H1 (cell line): ENCODE measurements around the gene AIG1. TPM values are rescaled to one million over a fixed set of nuclear protein-coding genes. Genes with fewer than 3 reads are reported as not detected.

Experiments
- CTCF ChIA-PET: fragments of 300-600 bp; sonication (Branson Sonifier 250); formaldehyde crosslinking; loops from one replicate; lab custom pipeline; 2021; ENCODE audit not compliant: partially characterized antibody; lab: Charles Lee
- POLR2A ChIA-PET: fragments of 300-600 bp; sonication (Branson Sonifier 250); formaldehyde crosslinking; loops from one replicate; lab custom pipeline; 2021; ENCODE audit warnings: inconsistent platforms; ENCODE audit not compliant: partially characterized antibody; lab: Charles Lee
- DNase-seq, 2 experiments: peaks; one replicate each; pipeline versions ENCODE4 v3.0.0 to v3.0.0-alpha.2; 2010 to 2022; ENCODE audit warnings: low spot score in 2 of 2, low read depth in 1 of 2, mixed read lengths in 1 of 2
- FAIRE-seq: peaks from 2 replicates; lab custom pipeline; 2011; peaks lifted over from hg19 to GRCh38; lab: Jason Lieb, UNC
- H2AFZ ChIP-seq: 2 replicates; pipeline ENCODE4 v1.8.1; 2012; ENCODE audit warnings: low read length, inconsistent platforms
- H2AK5ac ChIP-seq: 2 replicates; pipeline ENCODE4 v1.6.1; 2013; ENCODE audit warnings: low read depth, low read length
- H2BK120ac ChIP-seq: replicated peaks from 2 replicates; pipeline ENCODE3; 2013; ENCODE audit warnings: low read depth, low read length, inconsistent platforms
- H2BK12ac ChIP-seq: 2 replicates; pipeline ENCODE4 v1.6.1; 2013; ENCODE audit warnings: low read depth, low read length
- H2BK15ac ChIP-seq: 2 replicates; pipeline ENCODE4 v1.6.1; 2013; ENCODE audit warnings: low read length
- H2BK20ac ChIP-seq: 2 replicates; pipeline ENCODE4 v1.6.1; 2013; ENCODE audit warnings: low read length
- H2BK5ac ChIP-seq: 2 replicates; pipeline ENCODE4 v1.6.1; 2013; ENCODE audit warnings: low read depth, low read length
- H3K14ac ChIP-seq: 2 replicates; pipeline ENCODE4 v1.6.1; 2013; ENCODE audit warnings: inconsistent platforms; ENCODE audit not compliant: insufficient read length
- H3K18ac ChIP-seq: 2 replicates; pipeline ENCODE4 v1.6.1; 2013; ENCODE audit warnings: low read length; ENCODE audit errors: extremely low read depth
- H3K23ac ChIP-seq: 2 replicates; pipeline ENCODE4 v1.6.1; 2013; ENCODE audit warnings: inconsistent platforms; ENCODE audit not compliant: insufficient read length
- H3K23me2 ChIP-seq: 2 replicates; pipeline ENCODE4 v1.6.1; 2013; ENCODE audit warnings: low read depth, low read length
- H3K27ac ChIP-seq: 2 replicates; pipeline ENCODE4 v1.6.1; 2011; ENCODE audit warnings: low read depth, low read length, inconsistent platforms
- H3K27me3 ChIP-seq, 4 experiments: replicated peaks in 1 of 4; 1 replicate in 1 of 4; 2 replicates in 3 of 4; pipeline versions ENCODE4 v1.6.1 to v1.8.1; 2011 to 2013; ENCODE audit warnings: low read length in 3 of 4, mild to moderate bottlenecking in 3 of 4, inconsistent platforms in 2 of 4, mixed read lengths in 2 of 4, moderate library complexity in 1 of 4; ENCODE audit not compliant: control insufficient read depth in 3 of 4, insufficient read depth in 3 of 4; ENCODE audit errors: extremely low read depth in 1 of 4
- H3K36me3 ChIP-seq, 4 experiments: 2 replicates each; pipeline versions ENCODE4 v1.6.1 to v1.8.1; 2011 to 2013; ENCODE audit warnings: mild to moderate bottlenecking in 4 of 4, low read length in 3 of 4, moderate library complexity in 2 of 4, control low read depth in 1 of 4, inconsistent platforms in 1 of 4; ENCODE audit not compliant: insufficient read depth in 4 of 4, control insufficient read depth in 2 of 4
- H3K4ac ChIP-seq: replicated peaks from 2 replicates; pipeline ENCODE3; 2013; ENCODE audit warnings: low read length, low read depth, mixed read lengths, inconsistent platforms; ENCODE audit not compliant: insufficient read length
- H3K4me1 ChIP-seq, 4 experiments: replicated peaks in 1 of 4; 1 replicate in 1 of 4; 2 replicates in 3 of 4; pipeline versions ENCODE4 v1.6.1 to v1.8.1; 2011 to 2013; ENCODE audit warnings: low read length in 3 of 4, inconsistent platforms in 2 of 4, mixed read lengths in 1 of 4; ENCODE audit not compliant: insufficient read depth in 4 of 4, control insufficient read depth in 3 of 4
- H3K4me2 ChIP-seq, 2 experiments: 2 replicates each; pipeline versions ENCODE4 v1.6.1 to v1.8.1; 2011 to 2013; ENCODE audit warnings: low read depth in 2 of 2, low read length in 2 of 2, control low read depth in 1 of 2, inconsistent platforms in 1 of 2, mild to moderate bottlenecking in 1 of 2; ENCODE audit not compliant: insufficient read depth in 1 of 2
- H3K4me3 ChIP-seq, 4 experiments: fragments of 200-600, 300-600 bp in 1 of 4; sonication (generic), shearing (Covaris generic), sonication (Bioruptor Twin) in 1 of 4; 2 replicates each; pipeline versions ENCODE4 v1.5.1 to v1.8.1; 2011 to 2016; ENCODE audit warnings: low read length in 4 of 4, low read depth in 3 of 4, control low read depth in 2 of 4, inconsistent platforms in 2 of 4, mild to moderate bottlenecking in 2 of 4, mixed read lengths in 1 of 4, moderate library complexity in 1 of 4; ENCODE audit not compliant: insufficient read depth in 2 of 4; ENCODE audit errors: extremely low read depth in 1 of 4
- H3K56ac ChIP-seq: replicated peaks from 2 replicates; pipeline ENCODE3; 2013; ENCODE audit warnings: low read depth, mild to moderate bottlenecking, mixed read lengths, low read length, inconsistent platforms; ENCODE audit not compliant: insufficient read length
- H3K79me1 ChIP-seq: 2 replicates; pipeline ENCODE4 v1.6.1; 2013; ENCODE audit warnings: low read depth, low read length, control low read depth
- H3K79me2 ChIP-seq, 2 experiments: 2 replicates each; pipeline versions ENCODE4 v1.6.1 to v1.8.1; 2012 to 2013; ENCODE audit warnings: low read length in 2 of 2, mild to moderate bottlenecking in 2 of 2, inconsistent platforms in 1 of 2; ENCODE audit not compliant: insufficient read depth in 2 of 2, control insufficient read depth in 1 of 2
- H3K9ac ChIP-seq, 4 experiments: replicated peaks in 1 of 4; 1 replicate in 1 of 4; 2 replicates in 3 of 4; pipeline versions ENCODE4 v1.6.1 to v1.8.1; 2011 to 2013; ENCODE audit warnings: low read depth in 3 of 4, low read length in 3 of 4, control low read depth in 2 of 4, mild to moderate bottlenecking in 2 of 4, moderate library complexity in 2 of 4, inconsistent platforms in 1 of 4; ENCODE audit errors: extremely low read depth in 1 of 4
- H3K9me3 ChIP-seq, 2 experiments: 2 replicates each; pipeline versions ENCODE4 v1.6.1 to v1.8.1; 2012 to 2013; ENCODE audit warnings: mild to moderate bottlenecking in 2 of 2, moderate library complexity in 2 of 2, control low read depth in 1 of 2, inconsistent platforms in 1 of 2, low read depth in 1 of 2, low read length in 1 of 2, mixed read lengths in 1 of 2; ENCODE audit not compliant: insufficient read depth in 2 of 2
- H4K20me1 ChIP-seq, 2 experiments: replicated peaks in 1 of 2; 2 replicates each; pipeline versions ENCODE3 to v1.8.1; 2011 to 2013; ENCODE audit warnings: inconsistent platforms in 2 of 2, low read length in 2 of 2, mild to moderate bottlenecking in 1 of 2; ENCODE audit not compliant: insufficient read depth in 2 of 2, control insufficient read depth in 1 of 2
- H4K5ac ChIP-seq: 2 replicates; pipeline ENCODE4 v1.6.1; 2013; ENCODE audit warnings: low read length, low read depth, mixed read lengths, inconsistent platforms; ENCODE audit not compliant: insufficient read length
- H4K8ac ChIP-seq: 2 replicates; pipeline ENCODE4 v1.8.0; 2013; ENCODE audit warnings: mild to moderate bottlenecking, moderate library complexity, low read length, inconsistent platforms; ENCODE audit not compliant: insufficient read depth; ENCODE audit errors: extremely low read depth
- H4K91ac ChIP-seq: replicated peaks from 2 replicates; pipeline ENCODE3; 2013; ENCODE audit warnings: low read length, mixed read lengths, inconsistent platforms; ENCODE audit not compliant: insufficient read length
- CREB1 ChIP-seq: IDR thresholded peaks from 2 replicates; pipeline ENCODE4 v1.6.1; 2012; ENCODE audit warnings: inconsistent platforms
- E2F6 ChIP-seq: IDR thresholded peaks from 2 replicates; pipeline ENCODE4 v1.6.1; 2012; ENCODE audit warnings: inconsistent platforms
- EGR1 ChIP-seq: IDR thresholded peaks from 2 replicates; pipeline ENCODE4 v1.6.1; 2011; ENCODE audit warnings: low read depth, low read length, borderline replicate concordance
- RNF2 ChIP-seq: fragments of 200-900, 300-1000 bp; sonication (generic); IDR thresholded peaks from 2 replicates; pipeline ENCODE4 v1.7.1; 2016; ENCODE audit warnings: borderline replicate concordance, low read depth, mild to moderate bottlenecking, antibody characterized with exemption, low read length; ENCODE audit not compliant: poor library complexity, severe bottlenecking; ENCODE audit errors: missing control alignments
- SIRT6 ChIP-seq: IDR thresholded peaks from one replicate; pipeline ENCODE4 v1.7.1; 2012; ENCODE audit warnings: low read length, inconsistent platforms
- TBP ChIP-seq: IDR thresholded peaks from 2 replicates; pipeline ENCODE4 v1.6.1; 2011; ENCODE audit warnings: low read depth, low read length, improper control_type of control experiment
- WGBS, 2 experiments: shearing (Covaris generic) in 1 of 2; methylation state at CpG; one replicate each; pipeline versions ENCODE4 v1.1.6 to v1.1.7; 2013 to 2015; ENCODE audit warnings: low lambda C conversion rate in 2 of 2, mixed read lengths in 2 of 2, inconsistent platforms in 1 of 2, low coverage in 1 of 2, missing lambda C conversion rate in 1 of 2; ENCODE audit not compliant: insufficient replicate concordance in 2 of 2, insufficient coverage in 1 of 2, insufficient read length in 1 of 2; ENCODE audit errors: extremely low coverage in 1 of 2, missing lambda C conversion rate in 1 of 2; 5-methylcytosine and 5-hydroxymethylcytosine counted together
- polyA plus RNA-seq, 7 experiments: library from polyadenylated mRNA; depleted of rRNA in 3 of 7; stranded (reverse) in 5 of 7; unstranded in 2 of 7; fragments of >200 nt in 5 of 7; fragments of 200-250 nt in 2 of 7; gene quantifications; 1 replicate in 5 of 7; 2 replicates in 1 of 7; 4 replicates in 1 of 7; pipeline versions ENCODE4 v1.2.1 to v1.2.3, GENCODE V29; 2011 to 2013; ENCODE audit warnings: missing spikeins in 2 of 7, mixed read lengths in 2 of 7
- total RNA-seq: library from RNA; stranded (reverse); fragmentation: NEBNext Ultra II Directional; extraction: Animal tissue kit (Norgen Biotek cat#: 25700); gene quantifications from 2 replicates; pipeline ENCODE4 v1.2.1, GENCODE V29; 2021

Gene AIG1
- total and polyA plus RNA-seq, 2 of the 8 experiments (the other 6 are each of a cell fraction or from before 2014, with no cell fraction given) = 56.6 to 58.4 TPM

GRCh38 chr6:143125455-143125854 is 64.8 kb downstream of the AIG1 start:
- POLR2A ChIA-PET = interaction anchor here (0.7 to 1.3 kb wide), 2 partner anchors 21 to 65 kb away, joined by 3 to 4 read pairs; no protein-coding TSS in a partner anchor
- H3K4me2 ChIP-seq = no peak overlapping the region

More at GRCh38 chr6:143125455-143125854, 64.8 kb downstream of the AIG1 start:
- Histone ChIP-seq H3K27ac (no peak overlapping the region), H3K27me3 (no peaks in the 10 kb centered on the region), H3K9ac (no peak overlapping the region), H2BK5ac (no peak overlapping the region), H2AK5ac (no peak overlapping the region), H3K18ac (no peak overlapping the region), H3K23ac (no peak overlapping the region), H3K9me3 (peaks cover 4 to 5% of the 10 kb centered on the region in 2 experiments; a peak in 3 of 4 replicates), H2BK120ac (no peak overlapping the region), H3K23me2 (no peaks in the 10 kb centered on the region), H4K20me1 (no peaks in the 10 kb centered on the region), H3K4me1 (no peaks in the 10 kb centered on the region), H3K14ac (no peak overlapping the region), H2BK15ac (no peak overlapping the region), H3K4me3 (no peak overlapping the region), H2BK20ac (no peak overlapping the region), H3K79me2 (no peaks in the 10 kb centered on the region), H3K79me1 (no peaks in the 10 kb centered on the region), H3K56ac (no peak overlapping the region), H4K8ac (no peak overlapping the region), H4K5ac (no peak overlapping the region), H4K91ac (no peak overlapping the region), H3K36me3 (peaks cover 0 to 10% (median 4%) of the 10 kb centered on the region in 4 experiments; a peak in 4 of 8 replicates), H3K4ac (no peak overlapping the region), H2BK12ac (no peak overlapping the region), H2AFZ (no peak overlapping the region)
- DNase-seq (no peak), FAIRE-seq (no peak)
- WGBS, 2 experiments = 89% methylated on average over 3 of the region's 3 CpGs; no CpG with 5 or more reads in 1 of the 2 experiments
- TF ChIP-seq CREB1 (no peak), EGR1 (no peak), TBP (no peak), SIRT6 (no peak), RNF2 (no peak), E2F6 (no peak)
- CTCF ChIA-PET = interaction anchor here (1.0 kb wide), 1 partner anchor 31 kb away, joined by 3 read pairs; no protein-coding TSS in a partner anchor
